Vagina (tissue), 2 donors: ENCODE data around the gene SPATA16. TPM values are rescaled to one million over a fixed set of nuclear protein-coding genes. Genes with fewer than 3 reads are reported as not detected.

Experiments used
- DNase-seq, 2 donors: peaks; one replicate each; pipeline ENCODE4 v3.0.0-alpha.2; 2017; ENCODE audit errors: extremely low spot score in 2 of 2
- H3K27ac ChIP-seq: fragments of 200-600 bp; sonication (generic); one replicate; pipeline ENCODE4 v1.5.1; 2019
- H3K27me3 ChIP-seq: fragments of 200-600 bp; sonication (generic); one replicate; pipeline ENCODE4 v1.5.1; 2019
- H3K36me3 ChIP-seq, 2 donors: fragments of 200-600 bp; sonication (generic); one replicate each; pipeline ENCODE4 v1.5.1; 2017 to 2019
- H3K4me1 ChIP-seq: fragments of 200-600 bp; sonication (generic); one replicate; pipeline ENCODE4 v1.5.1; 2019
- H3K4me3 ChIP-seq, 2 donors: fragments of 200-600 bp; sonication (generic); 1 replicate in 1 of 2; 2 replicates in 1 of 2; pipeline ENCODE4 v1.5.1; 2016 to 2019
- H3K9me3 ChIP-seq: fragments of 200-600 bp; sonication (generic); one replicate; pipeline ENCODE4 v1.5.1; 2019
- POLR2A ChIP-seq, 2 donors: fragments of 450-650 bp; IDR thresholded peaks; one replicate each; pipeline ENCODE4 v1.6.1; 2017; ENCODE audit warnings: antibody characterized with exemption in 2 of 2, mild to moderate bottlenecking in 2 of 2, moderate library complexity in 2 of 2
- POLR2AphosphoS5 ChIP-seq, 2 donors: sonication (generic); formaldehyde crosslinking; IDR thresholded peaks; one replicate each; pipeline ENCODE4 v1.9.0; 2017; ENCODE audit warnings: antibody characterized with exemption in 2 of 2, mild to moderate bottlenecking in 2 of 2, low read depth in 1 of 2; ENCODE audit not compliant: insufficient read depth in 1 of 2
- intact Hi-C: fragments of 100-400 bp; cut with DNase I; formaldehyde crosslinking; loops from one replicate; pipeline ENCODE4 v1.15.1; 2023
- total RNA-seq: library from RNA; depleted of rRNA; stranded (reverse); fragments of >200 nt; gene quantifications from one replicate; pipeline ENCODE4 v1.2.3, GENCODE V29; 2016
- TF ChIP-seq, protein P1 (sequence below), 3 experiments: fragments of 450-650 bp in 2 of 3; fragments of 200-600 bp in 1 of 3; sonication (generic) in 1 of 3; IDR thresholded peaks; one replicate each; pipeline ENCODE4 v1.5.1; 2017 to 2019; ENCODE audit warnings: antibody characterized with exemption in 3 of 3, mild to moderate bottlenecking in 2 of 3, moderate library complexity in 2 of 3

The SPATA16 gene
- total RNA-seq, 1 donor from 2014 or later = not detected

- Histone ChIP-seq H3K4me1 (no peaks in the 10 kb centered on the region), H3K27ac (no peak overlapping the region), H3K4me3 (no peak overlapping the region), H3K36me3 (no peaks in the 10 kb centered on the region), H3K9me3 (no peaks in the 10 kb centered on the region), H3K27me3 (no peaks in the 10 kb centered on the region)
- no peak for DNase-seq
- intact Hi-C loops = no loop called here
- TF ChIP-seq POLR2AphosphoS5 (IDR thresholded peaks at IDR 0.05; ENCODE audit: insufficient read depth in 1 of 2, low read depth in 1 of 2) = no peak
- TF ChIP-seq, protein P1, sequence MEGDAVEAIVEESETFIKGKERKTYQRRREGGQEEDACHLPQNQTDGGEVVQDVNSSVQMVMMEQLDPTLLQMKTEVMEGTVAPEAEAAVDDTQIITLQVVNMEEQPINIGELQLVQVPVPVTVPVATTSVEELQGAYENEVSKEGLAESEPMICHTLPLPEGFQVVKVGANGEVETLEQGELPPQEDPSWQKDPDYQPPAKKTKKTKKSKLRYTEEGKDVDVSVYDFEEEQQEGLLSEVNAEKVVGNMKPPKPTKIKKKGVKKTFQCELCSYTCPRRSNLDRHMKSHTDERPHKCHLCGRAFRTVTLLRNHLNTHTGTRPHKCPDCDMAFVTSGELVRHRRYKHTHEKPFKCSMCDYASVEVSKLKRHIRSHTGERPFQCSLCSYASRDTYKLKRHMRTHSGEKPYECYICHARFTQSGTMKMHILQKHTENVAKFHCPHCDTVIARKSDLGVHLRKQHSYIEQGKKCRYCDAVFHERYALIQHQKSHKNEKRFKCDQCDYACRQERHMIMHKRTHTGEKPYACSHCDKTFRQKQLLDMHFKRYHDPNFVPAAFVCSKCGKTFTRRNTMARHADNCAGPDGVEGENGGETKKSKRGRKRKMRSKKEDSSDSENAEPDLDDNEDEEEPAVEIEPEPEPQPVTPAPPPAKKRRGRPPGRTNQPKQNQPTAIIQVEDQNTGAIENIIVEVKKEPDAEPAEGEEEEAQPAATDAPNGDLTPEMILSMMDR (IDR thresholded peaks at IDR 0.05) = no peak
- no peak for TF ChIP-seq POLR2A (IDR thresholded peaks at IDR 0.05)
Measured at GRCh38 chr3:173090492-173090891, 50.5 kb downstream of the SPATA16 start.

DNA sequence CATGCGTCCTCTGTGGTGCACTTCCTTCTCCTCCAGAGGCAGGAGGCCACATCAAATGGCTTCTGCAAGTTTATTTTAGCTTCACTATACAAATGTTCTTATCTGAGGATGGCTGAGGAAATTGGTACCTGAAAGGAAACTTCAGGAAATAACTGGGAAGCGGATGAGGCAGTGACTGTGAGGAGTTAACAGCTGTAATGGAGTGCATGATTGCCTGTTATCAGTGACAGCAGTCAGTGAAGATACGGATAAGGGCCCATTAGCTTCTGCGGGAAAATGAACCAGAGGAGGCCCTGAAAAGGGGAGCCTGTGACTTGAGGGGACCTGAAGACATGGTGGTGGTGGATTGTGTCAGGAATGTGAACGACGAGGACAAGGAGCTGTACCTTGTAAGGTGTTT lies 51.8 kb downstream of the SPATA16 start:
- DNase-seq = no peak
- H3K27me3 ChIP-seq = no peaks in the 10 kb centered on the region
- H3K4me1 ChIP-seq = no peaks in the 10 kb centered on the region
- no peak overlapping the region for H3K4me3 ChIP-seq
- intact Hi-C loops = no loop called here
- TF ChIP-seq POLR2AphosphoS5 (IDR thresholded peaks at IDR 0.05; ENCODE audit: insufficient read depth in 1 of 2, low read depth in 1 of 2) (no peak), POLR2A (IDR thresholded peaks at IDR 0.05) (no peak)
- H3K36me3 ChIP-seq = no peaks in the 10 kb centered on the region
- H3K27ac ChIP-seq = no peak overlapping the region
- no peaks in the 10 kb centered on the region for H3K9me3 ChIP-seq

DNA sequence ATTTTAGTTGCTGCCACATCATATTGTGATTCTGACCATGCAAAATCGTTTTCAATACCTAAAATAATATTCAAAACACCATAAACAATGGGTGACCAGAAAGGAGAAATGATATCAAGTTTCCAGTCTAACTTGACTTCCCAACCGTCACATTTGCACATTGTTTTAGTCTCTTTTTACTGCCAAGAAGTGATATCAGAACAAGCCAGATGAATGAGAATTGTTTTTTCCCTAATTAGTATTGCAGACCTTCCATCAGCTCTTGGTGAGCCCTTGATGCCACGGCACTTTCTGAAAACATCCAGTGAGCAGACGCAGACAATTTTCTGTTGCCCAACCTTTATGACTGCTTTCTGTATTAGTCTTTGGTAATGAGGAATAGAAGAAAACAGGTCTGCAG lies 62.5 kb downstream of the SPATA16 start:
- Histone ChIP-seq H3K27me3 (no peaks in the 10 kb centered on the region), H3K4me3 (no peak overlapping the region), H3K36me3 (no peaks in the 10 kb centered on the region), H3K9me3 (no peaks in the 10 kb centered on the region), H3K4me1 (no peaks in the 10 kb centered on the region), H3K27ac (no peak overlapping the region)
- no peak for DNase-seq
- TF ChIP-seq POLR2AphosphoS5 (IDR thresholded peaks at IDR 0.05; ENCODE audit: insufficient read depth in 1 of 2, low read depth in 1 of 2) (no peak), POLR2A (IDR thresholded peaks at IDR 0.05) (no peak)
- TF ChIP-seq, protein P1 (IDR thresholded peaks at IDR 0.05) = no peak
- intact Hi-C loops = no loop called here

- Histone ChIP-seq H3K9me3 (no peaks in the 10 kb centered on the region), H3K27ac (no peak overlapping the region), H3K4me1 (no peaks in the 10 kb centered on the region), H3K27me3 (no peaks in the 10 kb centered on the region), H3K36me3 (no peaks in the 10 kb centered on the region), H3K4me3 (no peak overlapping the region)
- DNase-seq = no peak
- intact Hi-C loops = no loop called here
- TF ChIP-seq, protein P1 (IDR thresholded peaks at IDR 0.05) = no peak
- TF ChIP-seq POLR2AphosphoS5 (IDR thresholded peaks at IDR 0.05; ENCODE audit: insufficient read depth in 1 of 2, low read depth in 1 of 2) (no peak), POLR2A (IDR thresholded peaks at IDR 0.05) (no peak)
Measured at GRCh38 chr3:173066044-173067004, 74.7 kb downstream of the SPATA16 start.

DNA sequence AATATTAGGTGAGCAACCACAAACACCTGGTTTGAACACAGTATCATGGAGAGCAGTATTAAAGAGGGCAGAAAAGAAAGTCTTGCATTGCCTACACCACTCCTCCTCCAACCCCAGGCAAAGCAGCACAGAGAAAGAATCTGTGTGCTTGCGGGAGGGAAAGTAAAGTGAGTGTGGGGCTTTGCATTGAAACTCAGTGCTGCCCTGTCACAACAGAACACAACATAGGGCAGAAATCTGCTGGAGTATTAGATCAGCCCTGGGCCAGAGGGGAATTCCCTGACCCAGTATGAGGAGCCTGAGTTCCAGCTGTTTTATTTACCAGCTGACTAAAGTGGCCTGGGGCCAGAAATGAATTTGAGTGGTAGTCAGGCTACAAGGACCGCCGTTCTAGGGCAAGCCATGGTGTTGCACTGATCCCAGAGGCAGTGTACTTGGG lies 75.5 kb downstream of the SPATA16 start:
- no peak for DNase-seq
- TF ChIP-seq, protein P1 (IDR thresholded peaks at IDR 0.05) = no peak
- no peak for TF ChIP-seq POLR2AphosphoS5 (IDR thresholded peaks at IDR 0.05; ENCODE audit: insufficient read depth in 1 of 2, low read depth in 1 of 2)
- no peak for TF ChIP-seq POLR2A (IDR thresholded peaks at IDR 0.05)
- intact Hi-C loops = no loop called here
- no peaks in the 10 kb centered on the region for H3K9me3 ChIP-seq
- no peaks in the 10 kb centered on the region for H3K4me1 ChIP-seq
- H3K27ac ChIP-seq = no peak overlapping the region
- H3K4me3 ChIP-seq = no peak overlapping the region
- no peaks in the 10 kb centered on the region for H3K36me3 ChIP-seq
- H3K27me3 ChIP-seq = no peaks in the 10 kb centered on the region
